ENCODE measurements around the gene GRM5.
A peak's percentile ranks its signal among the peaks of the same experiment; 100 is the strongest.

GRM5 gene

GRCh38 chr11:88594274-88594950, 471.4 kb downstream of the GRM5 start:
- no peaks in the 10 kb centered on the region for H3K9me3 Mint-ChIP-seq
- H3K4me1 Mint-ChIP-seq, result peaks cover 17% of the 10 kb centered on the region
- H3K27ac Mint-ChIP-seq, result no peak overlapping the region
- H3K4me3 Mint-ChIP-seq, result no peak overlapping the region
- no peaks in the 10 kb centered on the region for H3K27me3 Mint-ChIP-seq
- no peaks in the 10 kb centered on the region for H3K36me3 Mint-ChIP-seq

GRCh38 chr11:88590361-88590760, 475.4 kb downstream of the GRM5 start:
- Mint-ChIP-seq H3K9me3 (no peaks in the 10 kb centered on the region), H3K36me3 (no peaks in the 10 kb centered on the region), H3K27me3 (no peaks in the 10 kb centered on the region), H3K27ac (no peak overlapping the region), H3K4me3 (no peak overlapping the region), H3K4me1 (peaks cover 13% of the 10 kb centered on the region)

- Mint-ChIP-seq H3K36me3 (no peaks in the 10 kb centered on the region), H3K27me3 (peaks cover 4% of the 10 kb centered on the region), H3K4me3 (no peak overlapping the region), H3K9me3 (peaks cover 8% of the 10 kb centered on the region), H3K27ac (no peak overlapping the region), H3K4me1 (peaks cover 18% of the 10 kb centered on the region)
These were observed 482.5 kb downstream of the GRM5 start for GRCh38 chr11:88583251-88583650.

- Mint-ChIP-seq H3K27ac (no peak overlapping the region), H3K4me3 (no peak overlapping the region), H3K36me3 (no peaks in the 10 kb centered on the region), H3K4me1 (peaks cover 6% of the 10 kb centered on the region), H3K27me3 (peaks cover 4% of the 10 kb centered on the region), H3K9me3 (peaks cover 8% of the 10 kb centered on the region)
These were observed 486.3 kb downstream of the GRM5 start for GRCh38 chr11:88579466-88579865.

- Mint-ChIP-seq H3K27ac (no peak overlapping the region), H3K9me3 (peaks cover 8% of the 10 kb centered on the region), H3K27me3 (peaks cover 4% of the 10 kb centered on the region), H3K4me3 (no peak overlapping the region), H3K4me1 (no peaks in the 10 kb centered on the region), H3K36me3 (no peaks in the 10 kb centered on the region)
These were observed 489.0 kb downstream of the GRM5 start for GRCh38 chr11:88576741-88577140.

GRCh38 chr11:88575916-88576315, 489.9 kb downstream of the GRM5 start:
- Mint-ChIP-seq H3K4me3 (no peak overlapping the region), H3K27ac (no peak overlapping the region), H3K4me1 (no peaks in the 10 kb centered on the region), H3K27me3 (peaks cover 4% of the 10 kb centered on the region), H3K9me3 (peaks cover 8% of the 10 kb centered on the region), H3K36me3 (no peaks in the 10 kb centered on the region)

GRCh38 chr11:88569342-88569741, 496.4 kb downstream of the GRM5 start:
- Mint-ChIP-seq H3K36me3 (no peaks in the 10 kb centered on the region), H3K27me3 (no peaks in the 10 kb centered on the region), H3K4me1 (no peaks in the 10 kb centered on the region), H3K27ac (no peak overlapping the region), H3K9me3 (no peaks in the 10 kb centered on the region), H3K4me3 (no peak overlapping the region)

- Mint-ChIP-seq H3K27ac (no peak overlapping the region), H3K4me3 (no peak overlapping the region), H3K9me3 (no peaks in the 10 kb centered on the region), H3K4me1 (no peaks in the 10 kb centered on the region), H3K27me3 (no peaks in the 10 kb centered on the region), H3K36me3 (no peaks in the 10 kb centered on the region)
These were observed 510.0 kb downstream of the GRM5 start for GRCh38 chr11:88555829-88556202.

GRCh38 chr11:88555018-88555828, 510.6 kb downstream of the GRM5 start:
- Mint-ChIP-seq H3K27ac (no peak overlapping the region), H3K27me3 (no peaks in the 10 kb centered on the region), H3K4me1 (no peaks in the 10 kb centered on the region), H3K9me3 (no peaks in the 10 kb centered on the region), H3K36me3 (no peaks in the 10 kb centered on the region), H3K4me3 (no peak overlapping the region)

- Mint-ChIP-seq H3K9me3 (no peaks in the 10 kb centered on the region), H3K27ac (no peak overlapping the region), H3K36me3 (no peaks in the 10 kb centered on the region), H3K27me3 (no peaks in the 10 kb centered on the region), H3K4me1 (no peaks in the 10 kb centered on the region), H3K4me3 (no peak overlapping the region)
These were observed 512.6 kb downstream of the GRM5 start for GRCh38 chr11:88553204-88553603.

GRCh38 chr11:88552379-88553062, 513.3 kb downstream of the GRM5 start:
- Mint-ChIP-seq H3K9me3 (no peaks in the 10 kb centered on the region), H3K4me3 (no peak overlapping the region), H3K27ac (no peak overlapping the region), H3K36me3 (no peaks in the 10 kb centered on the region), H3K4me1 (no peaks in the 10 kb centered on the region), H3K27me3 (no peaks in the 10 kb centered on the region)

GRCh38 chr11:88544656-88545280, 521.0 kb downstream of the GRM5 start:
- Mint-ChIP-seq H3K9me3 (no peaks in the 10 kb centered on the region), H3K4me1 (peaks cover 6% of the 10 kb centered on the region), H3K27me3 (no peaks in the 10 kb centered on the region), H3K4me3 (no peak overlapping the region), H3K27ac (no peak overlapping the region), H3K36me3 (no peaks in the 10 kb centered on the region)

- no peak overlapping the region for H3K4me3 Mint-ChIP-seq
These were observed 521.7 kb downstream of the GRM5 start for GRCh38 chr11:88543902-88544655.

GRCh38 chr11:88541006-88541405, 524.8 kb downstream of the GRM5 start:
- peaks cover 6% of the 10 kb centered on the region for H3K4me1 Mint-ChIP-seq
- H3K27me3 Mint-ChIP-seq, result no peaks in the 10 kb centered on the region

More at GRCh38 chr11:88543902-88544655, 521.7 kb downstream of the GRM5 start:
- Mint-ChIP-seq H3K4me1 (peaks cover 6% of the 10 kb centered on the region), H3K27ac (peak overlapping the region; percentile 38), H3K36me3 (no peaks in the 10 kb centered on the region), H3K27me3 (no peaks in the 10 kb centered on the region), H3K9me3 (no peaks in the 10 kb centered on the region)

GRCh38 chr11:88538098-88538497, 527.7 kb downstream of the GRM5 start:
- Mint-ChIP-seq H3K4me3 (no peak overlapping the region), H3K27me3 (no peaks in the 10 kb centered on the region)

More at GRCh38 chr11:88541006-88541405, 524.8 kb downstream of the GRM5 start:
- Mint-ChIP-seq H3K4me3 (no peak overlapping the region), H3K36me3 (no peaks in the 10 kb centered on the region), H3K27ac (no peak overlapping the region), H3K9me3 (no peaks in the 10 kb centered on the region)

More at GRCh38 chr11:88538098-88538497, 527.7 kb downstream of the GRM5 start:
- H3K9me3 Mint-ChIP-seq, result no peaks in the 10 kb centered on the region
- no peaks in the 10 kb centered on the region for H3K36me3 Mint-ChIP-seq
- H3K4me1 Mint-ChIP-seq, result no peaks in the 10 kb centered on the region
- no peak overlapping the region for H3K27ac Mint-ChIP-seq

All from activated naive CD4-positive, alpha-beta T cell treated with anti-CD3 and anti-CD28 coated beads, Interleukin-2, amount 50 U/mL, for 24 hours (primary cell).